WTC11 (cell line): ENCODE results near the gene OR2V2.

Source experiments
- ATF2 ChIP-seq: sonication (generic); formaldehyde crosslinking; IDR thresholded peaks from 2 replicates; pipeline ENCODE4 v1.8.1; 2022; ENCODE audit warnings: low read depth, missing genetic modification reagents, borderline replicate concordance
- CTCF ChIP-seq: fragments of 200-600 bp; IDR thresholded peaks from 2 replicates; pipeline ENCODE4 v1.8.0; 2022; ENCODE audit warnings: antibody characterized with exemption
- ELF4 ChIP-seq: sonication (generic); formaldehyde crosslinking; IDR thresholded peaks from 2 replicates; pipeline ENCODE4 v1.8.1; 2022; ENCODE audit warnings: low read depth, mild to moderate bottlenecking, moderate library complexity, missing genetic modification reagents
- ERG ChIP-seq: fragments of 250-450 bp; sonication (Bioruptor Pico); IDR thresholded peaks from 2 replicates; pipeline ENCODE4 v1.8.0; 2021; ENCODE audit warnings: mild to moderate bottlenecking
- ESRRA ChIP-seq: sonication (generic); formaldehyde crosslinking; IDR thresholded peaks from 2 replicates; pipeline ENCODE4 v1.8.1; 2022; ENCODE audit warnings: mild to moderate bottlenecking, missing genetic modification reagents, borderline replicate concordance
- IRF2 ChIP-seq: sonication (generic); formaldehyde crosslinking; IDR thresholded peaks from 2 replicates; pipeline ENCODE4 v1.8.0; 2022; ENCODE audit warnings: low read depth, missing genetic modification reagents, borderline replicate concordance
- KAT7 ChIP-seq: sonication (generic); formaldehyde crosslinking; IDR thresholded peaks from 2 replicates; pipeline ENCODE4 v1.8.1; 2023; ENCODE audit warnings: missing genetic modification reagents, mild to moderate bottlenecking, borderline replicate concordance
- MAX ChIP-seq: sonication (generic); formaldehyde crosslinking; IDR thresholded peaks from 2 replicates; pipeline ENCODE4 v1.8.0; 2022; ENCODE audit warnings: mild to moderate bottlenecking, missing genetic modification reagents
- MYBL2 ChIP-seq: sonication (generic); formaldehyde crosslinking; IDR thresholded peaks from 2 replicates; pipeline ENCODE4 v1.8.1; 2023; ENCODE audit warnings: mild to moderate bottlenecking, moderate library complexity, missing genetic modification reagents
- SP1 ChIP-seq: sonication (generic); formaldehyde crosslinking; conservative IDR thresholded peaks from 2 replicates; pipeline ENCODE4 v1.8.1; 2022; ENCODE audit warnings: missing genetic modification reagents
- STAT6 ChIP-seq: sonication (generic); formaldehyde crosslinking; conservative IDR thresholded peaks from 2 replicates; pipeline ENCODE4 v1.8.1; 2023; ENCODE audit warnings: mild to moderate bottlenecking, low read depth, missing genetic modification reagents, moderate library complexity
- ZNF512 ChIP-seq: sonication (generic); formaldehyde crosslinking; IDR thresholded peaks from 2 replicates; pipeline ENCODE4 v1.8.1; 2022; ENCODE audit warnings: missing genetic modification reagents, borderline replicate concordance

- TF ChIP-seq ATF2 (CRISPR knock-in tag) = no peak
- TF ChIP-seq CTCF = no peak
- TF ChIP-seq IRF2 (CRISPR knock-in tag) = no peak
- TF ChIP-seq ERG (CRISPR knock-in tag) = no peak
- no peak for TF ChIP-seq MYBL2 (CRISPR knock-in tag)
- TF ChIP-seq SP1 (CRISPR knock-in tag) = no peak
- no peak for TF ChIP-seq ELF4
- no peak for TF ChIP-seq STAT6 (CRISPR knock-in tag)
- TF ChIP-seq ESRRA (CRISPR knock-in tag) = no peak
- TF ChIP-seq ZNF512 (CRISPR knock-in tag) = no peak
- no peak for TF ChIP-seq MAX (CRISPR knock-in tag)
- no peak for TF ChIP-seq KAT7 (CRISPR knock-in tag)
Observed at GRCh38 chr5:181200816-181201215, 53.4 kb downstream of the OR2V2 start.
